Measurements from ENCODE around the gene UBAC2. TPM values are rescaled to one million over a fixed set of nuclear protein-coding genes. Genes with fewer than 3 reads are reported as not detected.

Gene UBAC2
- total and polyA plus RNA-seq, 2 of the 4 experiments (the other 2 are of a cell fraction): 20.8 to 36.3 TPM

GRCh38 chr13:99331881-99332293, 131.2 kb downstream of the UBAC2 start:
- intact Hi-C loops (cut with micrococcal nuclease): no loop called here
- no peak overlapping the region for H2BK20ac ChIP-seq (ENCODE audit: low read depth, low read length)
- H3K79me1 ChIP-seq (ENCODE audit: low read depth in 1 of 2, low read length in 2 of 2): no peaks in the 10 kb centered on the region
- DNase-seq (no peak), ATAC-seq (ENCODE audit: low read depth) (no peak)
- H2BK15ac ChIP-seq (ENCODE audit: low read depth, low read length): no peak overlapping the region
- H3K9ac ChIP-seq (ENCODE audit: low read depth, low read length): no peak overlapping the region
- ChIA-PET CTCF (no interaction called here), POLR2A (ENCODE audit: unreplicated experiment) (no interaction called here)
- no peak overlapping the region for H4K8ac ChIP-seq (ENCODE audit: low read depth in 2 of 2, low read length in 2 of 2)
- no peak overlapping the region for H3K4ac ChIP-seq (ENCODE audit: low read depth, low read length)
- TF ChIP-seq, protein P1, sequence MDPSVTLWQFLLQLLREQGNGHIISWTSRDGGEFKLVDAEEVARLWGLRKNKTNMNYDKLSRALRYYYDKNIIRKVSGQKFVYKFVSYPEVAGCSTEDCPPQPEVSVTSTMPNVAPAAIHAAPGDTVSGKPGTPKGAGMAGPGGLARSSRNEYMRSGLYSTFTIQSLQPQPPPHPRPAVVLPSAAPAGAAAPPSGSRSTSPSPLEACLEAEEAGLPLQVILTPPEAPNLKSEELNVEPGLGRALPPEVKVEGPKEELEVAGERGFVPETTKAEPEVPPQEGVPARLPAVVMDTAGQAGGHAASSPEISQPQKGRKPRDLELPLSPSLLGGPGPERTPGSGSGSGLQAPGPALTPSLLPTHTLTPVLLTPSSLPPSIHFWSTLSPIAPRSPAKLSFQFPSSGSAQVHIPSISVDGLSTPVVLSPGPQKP (IDR thresholded peaks at IDR 0.05; ENCODE audit: borderline replicate concordance, low read depth, low read length): no peak
- TF ChIP-seq NFE2L2 (IDR thresholded peaks at IDR 0.05; ENCODE audit: low read depth, low read length) (no peak), CHD1 (IDR thresholded peaks at IDR 0.05; ENCODE audit: low read depth, low read length) (no peak), POLR2A (IDR thresholded peaks at IDR 0.05; ENCODE audit: low read depth, low read length) (no peak), SMC3 (IDR thresholded peaks at IDR 0.05; ENCODE audit: low read depth, low read length) (no peak), MXI1 (IDR thresholded peaks at IDR 0.05; ENCODE audit: borderline replicate concordance, low read depth, low read length) (no peak), USF2 (IDR thresholded peaks at IDR 0.05; ENCODE audit: low read depth, low read length) (no peak), MAFK (IDR thresholded peaks at IDR 0.05; ENCODE audit: low read depth, low read length) (no peak), BHLHE40 (IDR thresholded peaks at IDR 0.05; ENCODE audit: low read depth, low read length) (no peak), RCOR1 (IDR thresholded peaks at IDR 0.05; ENCODE audit: insufficient replicate concordance, low read length) (no peak), RFX5 (IDR thresholded peaks at IDR 0.05; ENCODE audit: low read depth, low read length) (no peak), MAZ (IDR thresholded peaks at IDR 0.05; ENCODE audit: borderline replicate concordance, low read depth, low read length) (no peak), FOS (IDR thresholded peaks at IDR 0.05; ENCODE audit: low read depth, low read length) (no peak)
- H3K18ac ChIP-seq (ENCODE audit: low read depth, low read length): no peak overlapping the region
- in situ Hi-C loops (cut with MboI; ENCODE audit: low sequenced_read_pairs): no loop called here
- H3K36me3 ChIP-seq (ENCODE audit: control insufficient read depth, insufficient read depth, low read length): peaks cover 4% of the 10 kb centered on the region; the same call in 1 of the 2 replicates
- H3K4me3 ChIP-seq (ENCODE audit: insufficient read depth, low read depth, low read length): no peak overlapping the region
- no peaks in the 10 kb centered on the region for H3K9me1 ChIP-seq (ENCODE audit: insufficient read depth, low read length)
- H3K23ac ChIP-seq (ENCODE audit: low read depth, low read length): 0 out of 2 replicates have a peak overlapping the region, but pooled peaks have one; percentile 0
- BruUV-seq (replicated peaks): no TSS peak
- H3K4me1 ChIP-seq (ENCODE audit: control insufficient read depth, insufficient read depth, low read length): no peaks in the 10 kb centered on the region
- no peaks in the 10 kb centered on the region for H3K27me3 ChIP-seq (ENCODE audit: control insufficient read depth, insufficient read depth, low read length)
- no peak overlapping the region for H4K91ac ChIP-seq (ENCODE audit: insufficient read depth, low read depth, low read length)
- H2AK9ac ChIP-seq (replicated peaks; ENCODE audit: low read depth, low read length, poor library complexity): no peak overlapping the region
- H2BK120ac ChIP-seq (ENCODE audit: low read depth, low read length): no peak overlapping the region
- WGBS, 2 experiments (ENCODE audit: extremely low coverage in 2 of 2, insufficient read length in 1 of 2): 73% methylated on average over 4 of the region's 5 CpGs; no CpG with 5 or more reads in 1 of the 2 experiments
- no peaks in the 10 kb centered on the region for H3K9me3 ChIP-seq (ENCODE audit: control insufficient read depth, insufficient read depth, low read length)
- H2AK5ac ChIP-seq (ENCODE audit: low read depth, low read length): no peak overlapping the region
- dilution Hi-C loops (cut with HindIII; ENCODE audit: low sequenced_read_pairs, unreplicated experiment): no loop called here
- H2BK5ac ChIP-seq (ENCODE audit: low read depth, low read length, poor library complexity, severe bottlenecking): no peak overlapping the region
- no peak overlapping the region for H3K27ac ChIP-seq (ENCODE audit: insufficient read depth, low read length)
- no peaks in the 10 kb centered on the region for H4K20me1 ChIP-seq (ENCODE audit: insufficient read depth, low read length)
- no peak overlapping the region for H2AFZ ChIP-seq (replicated peaks; ENCODE audit: low read length, poor library complexity)
- no peak overlapping the region for H3K56ac ChIP-seq (ENCODE audit: extremely low read depth, insufficient read depth, low read length)
- H4K5ac ChIP-seq (ENCODE audit: low read depth, low read length): no peak overlapping the region
- no peak overlapping the region for H3K14ac ChIP-seq (replicated peaks; ENCODE audit: low read depth, low read length)
- no peak overlapping the region for H3K4me2 ChIP-seq (ENCODE audit: low read depth, low read length)

Measured in IMR-90 (cell line).